Neural progenitor cell (in vitro differentiated cells): ENCODE results near the gene MYO16. TPM values are rescaled to one million over a fixed set of nuclear protein-coding genes. Genes with fewer than 3 reads are reported as not detected.

ENCODE experiments used
- DNase-seq: peaks from one replicate; pipeline ENCODE4 v3.0.0-alpha.2; 2016; ENCODE audit warnings: low spot score
- H2AFZ ChIP-seq: fragments of 200-600 bp; sonication (generic); replicated peaks from 2 replicates; pipeline ENCODE4 v1.6.1; 2016; ENCODE audit warnings: antibody characterized with exemption
- H3F3A ChIP-seq: fragments of 200-600 bp; sonication (generic); 2 replicates; pipeline ENCODE4 v1.6.1; 2016; ENCODE audit warnings: antibody characterized with exemption, low read depth
- H3K27ac ChIP-seq: fragments of 200-600 bp; sonication (generic); 2 replicates; pipeline ENCODE4 v1.5.1; 2016; ENCODE audit warnings: mild to moderate bottlenecking
- H3K27me3 ChIP-seq: fragments of 200-600 bp; sonication (generic); 2 replicates; pipeline ENCODE4 v1.6.1; 2016; ENCODE audit warnings: mild to moderate bottlenecking, moderate library complexity
- H3K36me3 ChIP-seq: fragments of 200-600 bp; sonication (generic); 2 replicates; pipeline ENCODE4 v1.5.1; 2016
- H3K4me1 ChIP-seq: fragments of 200-600 bp; sonication (generic); 2 replicates; pipeline ENCODE4 v1.6.1; 2016; ENCODE audit warnings: mixed run types
- H3K4me2 ChIP-seq: fragments of 200-600 bp; sonication (generic); 2 replicates; pipeline ENCODE4 v1.6.1; 2016
- H3K4me3 ChIP-seq: fragments of 200-600 bp; sonication (generic); 2 replicates; pipeline ENCODE4 v1.5.1; 2016
- H3K79me2 ChIP-seq: fragments of 200-600 bp; sonication (generic); 2 replicates; pipeline ENCODE4 v1.6.1; 2016; ENCODE audit warnings: low read depth
- H3K9ac ChIP-seq: fragments of 200-600 bp; sonication (generic); 2 replicates; pipeline ENCODE4 v1.6.1; 2016
- H3K9me3 ChIP-seq: fragments of 200-600 bp; sonication (generic); 2 replicates; pipeline ENCODE4 v1.5.1; 2016; ENCODE audit warnings: low read depth
- H4K20me1 ChIP-seq: fragments of 200-600 bp; sonication (generic); 2 replicates; pipeline ENCODE4 v1.6.1; 2016; ENCODE audit warnings: low read depth
- H3K27ac Mint-ChIP-seq: 3 replicates; pipeline ENCODE4 v1.8.0; 2021; ENCODE audit warnings: mixed read lengths
- H3K27me3 Mint-ChIP-seq: 2 replicates; pipeline ENCODE4 v1.8.0; 2022; ENCODE audit warnings: low read depth, mild to moderate bottlenecking, inconsistent platforms, moderate library complexity, mixed read lengths; ENCODE audit not compliant: insufficient read depth
- H3K36me3 Mint-ChIP-seq: 3 replicates; pipeline ENCODE4 v1.8.0; 2021; ENCODE audit warnings: mixed read lengths
- H3K4me1 Mint-ChIP-seq: 3 replicates; pipeline ENCODE4 v1.8.0; 2021; ENCODE audit warnings: mixed read lengths
- H3K4me3 Mint-ChIP-seq: 3 replicates; pipeline ENCODE4 v1.8.0; 2021; ENCODE audit warnings: mild to moderate bottlenecking, moderate library complexity, mixed read lengths
- H3K9me3 Mint-ChIP-seq: 3 replicates; pipeline ENCODE4 v1.8.0; 2020; ENCODE audit warnings: mixed read lengths
- CTCF ChIP-seq: fragments of 200-600 bp; sonication (generic); IDR thresholded peaks from 2 replicates; pipeline ENCODE4 v1.5.1; 2017; ENCODE audit warnings: antibody characterized with exemption, mild to moderate bottlenecking
- EZH2 ChIP-seq: fragments of 200-600 bp; sonication (generic); IDR thresholded peaks from 2 replicates; pipeline ENCODE4 v1.6.1; 2017; ENCODE audit warnings: antibody characterized with exemption, mild to moderate bottlenecking, moderate library complexity
- EZH2phosphoT487 ChIP-seq: fragments of 200-600 bp; sonication (generic); IDR thresholded peaks from 2 replicates; pipeline ENCODE4 v1.6.1; 2017; ENCODE audit warnings: antibody characterized with exemption
- total RNA-seq: library from RNA; depleted of rRNA; stranded (reverse); fragments of >200 nt; gene quantifications from 2 replicates; pipeline ENCODE4 v1.2.3, GENCODE V29; 2015; ENCODE audit warnings: low replicate concordance

Gene MYO16
- total RNA-seq, 1 donor from 2014 or later: 0.41 TPM

DNA sequence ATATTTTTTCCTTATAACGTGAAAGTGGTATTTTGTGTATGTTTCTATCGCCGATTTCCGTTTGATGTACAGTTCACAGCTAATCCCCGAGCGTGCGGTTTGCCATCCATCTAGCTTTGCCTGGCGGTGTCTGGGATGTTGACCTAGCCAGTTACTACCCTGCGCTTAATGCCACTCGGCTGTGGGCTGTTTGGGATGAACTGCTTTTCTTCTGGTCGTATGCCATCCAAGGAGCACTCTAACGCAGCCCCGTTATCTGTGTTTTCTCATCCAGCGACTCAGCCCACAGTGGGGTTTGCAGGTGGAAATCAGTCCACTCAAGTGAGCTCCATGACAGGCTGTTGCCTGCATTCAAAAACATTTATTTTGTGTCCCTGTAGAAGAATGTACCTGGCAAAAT, 512.3 kb downstream of the MYO16 start:
- H4K20me1 ChIP-seq: no peaks in the 10 kb centered on the region
- no peak overlapping the region for H3K4me3 Mint-ChIP-seq
- no peak overlapping the region for H3K27ac Mint-ChIP-seq
- no peak for DNase-seq
- no peaks in the 10 kb centered on the region for H3F3A ChIP-seq
- no peak overlapping the region for H3K4me2 ChIP-seq
- no peaks in the 10 kb centered on the region for H3K36me3 ChIP-seq
- H3K4me1 Mint-ChIP-seq: peaks cover 6% of the 10 kb centered on the region
- H3K9me3 ChIP-seq: no peaks in the 10 kb centered on the region
- H2AFZ ChIP-seq: no peak overlapping the region
- H3K79me2 ChIP-seq: no peaks in the 10 kb centered on the region
- no peaks in the 10 kb centered on the region for H3K4me1 ChIP-seq
- no peaks in the 10 kb centered on the region for H3K27me3 ChIP-seq
- no peaks in the 10 kb centered on the region for H3K27me3 Mint-ChIP-seq
- no peak overlapping the region for H3K4me3 ChIP-seq
- H3K36me3 Mint-ChIP-seq: peaks cover 7% of the 10 kb centered on the region
- no peak overlapping the region for H3K27ac ChIP-seq
- no peak overlapping the region for H3K9ac ChIP-seq
- peaks cover 20% of the 10 kb centered on the region for H3K9me3 Mint-ChIP-seq
- TF ChIP-seq CTCF (no peak), EZH2 (no peak), EZH2phosphoT487 (no peak)

DNA sequence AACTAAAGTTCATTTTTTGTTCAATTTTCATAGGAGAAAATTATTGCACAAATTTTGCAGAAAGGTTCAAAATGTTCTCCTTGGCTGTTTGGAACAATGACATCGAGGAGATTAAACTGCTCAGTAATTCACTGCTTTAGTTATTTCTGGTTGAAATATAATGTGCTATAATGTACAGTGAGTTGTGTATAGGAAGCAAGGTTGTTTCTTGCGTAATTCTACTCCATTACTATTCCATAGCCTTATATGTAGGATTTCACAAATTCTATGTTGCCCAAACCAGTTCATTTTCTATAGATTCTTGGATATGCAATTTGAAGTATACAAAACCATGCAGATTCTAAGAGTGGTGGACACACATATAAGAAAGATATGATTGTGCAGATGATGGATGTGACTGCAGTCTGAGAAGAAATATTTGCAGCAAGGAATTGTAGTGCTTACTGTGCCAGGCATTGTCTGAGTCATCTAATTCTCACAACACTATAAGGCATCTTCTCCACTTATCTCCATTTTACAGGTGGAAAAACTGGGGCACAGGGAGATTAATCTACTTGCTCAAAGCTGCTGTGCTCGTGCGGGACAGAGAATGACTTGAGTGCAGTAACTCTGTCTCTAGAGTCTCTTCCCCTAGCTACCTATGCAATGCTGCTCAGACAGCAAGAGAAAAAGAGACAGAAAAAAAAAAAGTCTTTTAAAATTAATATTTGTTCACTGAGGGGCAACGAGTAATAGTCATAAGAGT, 515.5 kb downstream of the MYO16 start:
- no peaks in the 10 kb centered on the region for H3K27me3 ChIP-seq
- no peaks in the 10 kb centered on the region for H3K36me3 ChIP-seq
- no peak for TF ChIP-seq CTCF
- TF ChIP-seq EZH2: no peak
- TF ChIP-seq EZH2phosphoT487: no peak
- H3K27ac Mint-ChIP-seq: no peak overlapping the region
- H4K20me1 ChIP-seq: no peaks in the 10 kb centered on the region
- peaks cover 5% of the 10 kb centered on the region for H3K27me3 Mint-ChIP-seq
- no peak overlapping the region for H3K4me2 ChIP-seq
- no peaks in the 10 kb centered on the region for H3K9me3 ChIP-seq
- H2AFZ ChIP-seq: no peak overlapping the region
- H3K4me1 Mint-ChIP-seq: peaks cover 25% of the 10 kb centered on the region
- no peak overlapping the region for H3K27ac ChIP-seq
- no peak overlapping the region for H3K9ac ChIP-seq
- peaks cover 12% of the 10 kb centered on the region for H3K9me3 Mint-ChIP-seq
- no peaks in the 10 kb centered on the region for H3F3A ChIP-seq
- DNase-seq: no peak
- H3K36me3 Mint-ChIP-seq: peaks cover 2% of the 10 kb centered on the region
- H3K4me3 Mint-ChIP-seq: no peak overlapping the region
- no peak overlapping the region for H3K4me3 ChIP-seq
- H3K4me1 ChIP-seq: peaks cover 22% of the 10 kb centered on the region
- no peaks in the 10 kb centered on the region for H3K79me2 ChIP-seq

DNA sequence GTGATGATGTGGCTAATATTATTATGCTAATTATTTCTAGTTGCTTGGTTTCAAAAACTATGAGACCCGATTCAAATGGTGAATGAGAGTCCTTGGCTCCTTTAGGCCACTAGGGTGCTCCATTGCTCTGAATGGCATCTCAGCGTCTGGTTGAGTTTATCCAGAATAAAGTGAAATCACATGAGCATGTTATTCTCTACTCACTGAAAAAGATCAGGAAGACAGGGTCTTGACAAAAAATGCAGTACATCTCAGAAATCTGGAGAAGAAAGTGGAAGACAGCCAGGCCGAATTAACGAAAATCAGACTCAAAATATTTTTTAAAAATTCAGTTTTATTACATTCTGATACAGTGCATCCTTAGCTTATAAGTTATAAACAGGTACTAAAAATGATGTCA, 516.2 kb downstream of the MYO16 start:
- Histone ChIP-seq H3K9ac (no peak overlapping the region), H3K27me3 (no peaks in the 10 kb centered on the region), H3K36me3 (no peaks in the 10 kb centered on the region), H3K4me1 (peaks cover 30% of the 10 kb centered on the region), H3K27ac (no peak overlapping the region), H3K4me3 (no peak overlapping the region), H2AFZ (no peak overlapping the region), H3F3A (no peaks in the 10 kb centered on the region), H3K79me2 (no peaks in the 10 kb centered on the region), H3K4me2 (no peak overlapping the region), H3K9me3 (no peaks in the 10 kb centered on the region), H4K20me1 (no peaks in the 10 kb centered on the region)
- TF ChIP-seq EZH2phosphoT487 (no peak), CTCF (peak; percentile 87), EZH2 (no peak)
- Mint-ChIP-seq H3K36me3 (peaks cover 2% of the 10 kb centered on the region), H3K4me3 (no peak overlapping the region), H3K27ac (no peak overlapping the region), H3K27me3 (peaks cover 6% of the 10 kb centered on the region), H3K4me1 (peaks cover 32% of the 10 kb centered on the region), H3K9me3 (peaks cover 11% of the 10 kb centered on the region)
- DNase-seq: peak; percentile 70
